ENCODE measurements around the gene GSDMA.
"Not testable (repeated sequence)": the region's sequence is repeated elsewhere in the genome, so short reads cannot be mapped to it uniquely, and the experiment has no call there.

The GSDMA gene

DNA sequence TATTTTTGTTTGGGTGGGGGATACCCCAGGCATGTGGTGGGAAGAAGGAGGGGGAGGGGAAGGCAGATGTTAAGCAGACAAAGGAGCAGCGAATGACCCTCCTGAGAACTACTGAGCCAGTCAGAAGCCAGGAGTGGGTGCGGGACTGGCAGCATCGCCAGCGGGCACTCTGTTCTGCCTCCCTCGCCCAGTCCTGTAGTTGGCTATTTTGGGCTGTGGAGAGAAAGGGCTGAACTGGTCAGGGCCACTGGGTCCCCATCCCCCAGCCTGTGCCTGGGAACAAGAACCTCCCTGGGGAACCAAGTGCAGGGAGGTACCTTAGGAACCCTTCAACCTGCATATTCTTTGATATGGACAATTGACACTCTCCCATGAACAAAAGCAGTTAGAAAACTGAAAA, 28.9 kb upstream of the GSDMA start:
- no peak for DNase-seq

DNA sequence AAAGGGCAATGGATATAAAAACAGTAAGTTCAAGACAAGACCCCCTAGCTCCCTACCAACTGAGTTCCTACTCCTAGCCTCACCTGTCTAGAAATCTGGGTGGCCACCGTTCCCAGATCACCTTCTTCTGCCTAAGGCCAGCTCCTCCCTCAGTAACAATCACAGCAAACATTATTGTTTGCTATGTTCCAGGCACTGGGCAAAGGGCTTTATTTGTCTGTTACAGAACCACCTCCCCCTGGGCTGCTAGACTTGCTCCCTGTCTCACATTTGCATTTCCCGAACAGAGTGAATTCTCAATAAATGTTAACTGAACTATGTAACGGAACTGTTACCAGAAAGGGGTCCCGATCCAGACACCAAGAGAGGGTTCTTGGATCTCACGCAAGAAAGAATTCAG, 28.5 kb upstream of the GSDMA start:
- DNase-seq = no peak

GRCh38 chr17:39935909-39936308, 26.9 kb upstream of the GSDMA start:
- DNase-seq = no peak

DNA sequence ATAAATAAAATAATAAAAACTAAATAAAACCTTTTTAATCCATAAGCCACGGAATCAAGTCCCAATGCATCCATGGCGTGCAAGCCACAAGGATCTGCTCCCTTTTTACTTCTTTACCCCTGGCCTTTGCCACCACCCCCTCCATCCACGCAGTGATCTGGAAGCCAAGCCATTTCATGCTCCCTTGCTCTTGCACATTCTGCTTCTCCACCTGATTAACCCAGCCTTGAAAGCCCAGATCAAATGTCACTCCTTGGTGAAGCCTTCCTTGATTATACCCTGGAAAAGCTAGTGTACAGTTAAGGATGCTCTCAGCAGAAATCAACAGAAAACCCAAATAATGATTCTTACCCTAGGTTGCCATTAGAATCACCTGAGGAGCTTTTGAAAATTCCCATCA, 25.4 kb upstream of the GSDMA start:
- DNase-seq = no peak

GRCh38 chr17:39938140-39938869, 24.5 kb upstream of the GSDMA start:
- no peak for DNase-seq

GRCh38 chr17:39939106-39939505, 23.7 kb upstream of the GSDMA start:
- no peak for DNase-seq

DNA sequence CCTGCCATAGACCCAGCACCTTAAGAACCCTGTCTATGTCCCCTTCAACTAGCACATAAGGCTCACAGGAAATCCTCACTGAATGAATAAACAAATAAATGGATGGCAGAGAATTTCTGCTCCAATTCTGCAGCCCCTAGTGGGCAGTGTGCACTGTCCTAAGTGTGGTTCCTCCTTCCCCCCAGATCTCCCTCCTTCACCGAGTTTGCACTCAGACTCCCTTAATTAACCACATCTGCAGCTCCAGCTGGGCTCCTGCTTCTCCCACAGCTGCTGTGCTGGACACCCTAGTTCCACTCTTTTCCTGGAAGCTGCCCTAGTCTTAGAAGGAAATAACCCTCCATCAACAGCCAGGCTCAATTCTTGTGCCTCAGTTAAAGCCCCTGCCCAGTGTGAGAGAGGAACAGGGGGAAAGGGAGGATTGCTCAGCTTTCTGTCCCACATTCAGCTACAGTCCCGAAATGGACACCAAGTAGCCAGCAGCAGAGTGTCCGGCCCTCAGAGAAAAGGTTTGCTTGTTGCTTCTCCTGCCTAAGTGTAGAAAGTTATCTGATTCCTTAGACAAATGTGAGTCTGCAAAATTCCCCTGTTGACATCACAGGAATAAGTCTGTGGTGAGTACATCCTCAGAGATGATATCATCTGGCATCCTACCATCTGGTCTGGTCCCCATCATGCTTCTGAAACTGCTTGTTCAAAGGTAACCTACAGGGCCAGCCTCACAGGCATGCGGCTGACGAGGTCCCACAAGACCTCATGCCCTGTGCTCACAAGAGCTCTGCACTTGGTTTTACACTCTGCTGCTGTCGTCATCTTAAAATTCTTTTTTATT, 23.0 kb upstream of the GSDMA start:
- no peak for DNase-seq

DNA sequence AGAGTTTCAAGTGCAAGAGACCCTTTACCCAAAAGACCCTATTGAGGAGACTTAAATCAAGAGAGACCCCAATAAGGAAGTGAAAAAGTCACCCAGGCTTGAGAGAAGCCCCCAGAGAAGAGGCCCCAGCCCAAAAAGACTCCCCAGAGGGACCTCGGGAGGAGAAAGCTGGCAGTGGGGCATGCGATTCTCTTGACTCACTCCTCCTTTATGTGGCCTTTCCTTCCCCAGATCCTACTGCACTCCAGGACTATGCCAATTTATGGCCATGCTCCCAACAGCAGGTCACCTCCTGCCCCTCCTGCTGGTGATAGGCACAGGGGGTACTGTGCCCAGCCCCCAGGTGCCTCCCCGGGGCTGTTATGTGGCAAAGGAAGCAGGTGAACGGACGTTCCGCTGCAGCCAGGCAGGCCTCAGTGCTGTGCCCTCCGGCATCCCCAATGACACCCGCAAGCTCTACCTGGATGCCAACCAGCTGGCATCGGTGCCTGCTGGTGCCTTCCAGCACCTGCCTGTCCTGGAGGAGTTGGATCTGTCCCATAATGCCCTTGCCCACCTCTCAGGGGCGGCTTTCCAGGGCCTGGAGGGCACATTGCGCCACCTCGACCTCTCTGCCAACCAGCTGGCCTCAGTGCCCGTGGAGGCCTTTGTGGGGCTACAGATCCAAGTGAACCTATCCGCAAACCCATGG, 19.0 kb upstream of the GSDMA start:
- no peak for DNase-seq

DNA sequence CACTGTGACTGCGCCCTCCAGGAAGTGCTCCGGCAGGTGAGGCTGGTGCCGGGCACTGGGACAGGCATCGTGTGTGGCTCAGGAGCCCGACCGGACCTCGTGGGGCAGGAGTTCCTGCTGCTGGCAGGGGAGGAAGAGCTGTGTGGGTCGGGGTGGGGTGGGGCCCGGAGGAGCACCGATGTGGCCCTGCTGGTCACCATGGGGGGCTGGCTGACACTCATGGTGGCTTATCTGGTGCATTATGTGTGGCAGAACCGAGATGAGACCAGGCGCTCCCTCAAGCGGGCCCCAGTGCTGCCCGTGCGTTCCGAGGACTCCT, 18.5 kb upstream of the GSDMA start:
- DNase-seq = no peak

GRCh38 chr17:39946551-39947330, 16.1 kb upstream of the GSDMA start:
- no peak for DNase-seq

DNA sequence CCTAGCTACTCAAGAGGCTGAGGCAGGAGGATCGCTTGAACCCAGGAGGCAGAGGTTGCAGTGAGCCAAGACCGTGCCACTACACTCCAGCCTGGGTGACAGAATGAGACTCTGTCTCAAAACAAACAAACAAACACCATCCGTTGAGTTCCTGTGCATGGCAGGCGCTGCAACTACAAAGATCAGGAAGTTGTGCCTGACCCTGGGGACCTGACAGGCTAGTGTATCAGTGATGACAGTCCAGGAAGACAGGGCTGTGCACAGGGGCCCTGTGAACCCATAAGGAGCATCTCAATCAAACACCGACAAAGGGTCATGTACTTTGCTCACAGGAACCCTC, 14.3 kb upstream of the GSDMA start:
- DNase-seq = not testable (repeated sequence)

DNA sequence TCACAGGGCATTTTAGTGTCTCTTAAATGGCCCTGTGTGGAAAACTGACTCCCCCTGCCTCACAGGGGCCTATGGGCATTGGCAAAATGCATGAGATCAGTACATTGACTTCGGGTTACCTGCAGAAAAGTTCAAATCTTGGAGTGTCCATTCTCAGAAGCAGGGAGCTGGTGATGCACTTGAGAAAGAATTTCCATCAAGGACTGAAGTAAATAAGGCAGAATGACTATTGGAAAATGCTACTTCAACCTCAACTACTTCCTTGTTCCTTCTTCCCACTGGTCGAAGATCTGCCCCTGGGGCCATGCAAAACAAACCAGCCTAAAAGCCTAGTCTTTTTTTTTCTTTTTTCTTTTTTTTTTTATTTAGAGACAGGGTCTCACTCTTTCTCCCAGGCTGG, 13.8 kb upstream of the GSDMA start:
- no peak for DNase-seq

- DNase-seq = no peak
Observed at GRCh38 chr17:39950871-39951348, 11.9 kb upstream of the GSDMA start.

DNA sequence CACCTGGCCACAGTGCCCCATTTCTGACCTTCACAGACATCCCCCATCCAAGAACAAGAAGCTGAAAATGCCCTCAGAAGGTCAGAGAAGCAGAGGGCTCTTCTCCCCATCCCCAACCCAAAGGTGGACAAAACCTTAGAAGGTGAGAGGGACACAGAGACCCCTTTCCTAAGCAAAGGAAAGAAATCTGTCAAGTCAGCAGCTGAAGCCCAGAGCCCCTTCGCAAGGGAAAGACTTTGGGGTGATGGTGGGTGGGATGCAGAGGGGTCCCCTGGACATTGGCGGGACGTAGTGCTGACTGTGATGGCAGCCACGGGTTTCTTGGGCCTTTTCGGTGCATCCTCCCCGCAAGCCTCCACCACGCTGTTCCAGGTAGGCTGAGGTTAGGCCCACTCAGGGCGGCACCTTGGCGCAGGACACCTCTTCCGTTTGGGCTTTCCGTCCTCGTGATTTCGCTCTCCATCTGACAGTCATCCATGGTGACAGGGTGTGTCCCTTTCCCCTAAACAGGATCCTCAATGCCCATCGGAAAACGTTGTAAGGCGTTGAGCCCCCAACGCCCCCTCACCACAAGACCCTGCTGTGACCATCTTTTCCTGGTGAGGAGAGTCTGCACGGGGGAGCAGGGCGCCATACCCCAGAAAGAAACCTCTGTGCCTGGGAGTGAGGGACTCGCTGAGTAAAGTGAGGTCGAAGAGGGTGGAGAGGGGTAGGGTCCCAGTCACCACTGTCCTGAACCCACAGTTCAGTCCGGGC, 10.7 kb upstream of the GSDMA start:
- no peak for DNase-seq

DNA sequence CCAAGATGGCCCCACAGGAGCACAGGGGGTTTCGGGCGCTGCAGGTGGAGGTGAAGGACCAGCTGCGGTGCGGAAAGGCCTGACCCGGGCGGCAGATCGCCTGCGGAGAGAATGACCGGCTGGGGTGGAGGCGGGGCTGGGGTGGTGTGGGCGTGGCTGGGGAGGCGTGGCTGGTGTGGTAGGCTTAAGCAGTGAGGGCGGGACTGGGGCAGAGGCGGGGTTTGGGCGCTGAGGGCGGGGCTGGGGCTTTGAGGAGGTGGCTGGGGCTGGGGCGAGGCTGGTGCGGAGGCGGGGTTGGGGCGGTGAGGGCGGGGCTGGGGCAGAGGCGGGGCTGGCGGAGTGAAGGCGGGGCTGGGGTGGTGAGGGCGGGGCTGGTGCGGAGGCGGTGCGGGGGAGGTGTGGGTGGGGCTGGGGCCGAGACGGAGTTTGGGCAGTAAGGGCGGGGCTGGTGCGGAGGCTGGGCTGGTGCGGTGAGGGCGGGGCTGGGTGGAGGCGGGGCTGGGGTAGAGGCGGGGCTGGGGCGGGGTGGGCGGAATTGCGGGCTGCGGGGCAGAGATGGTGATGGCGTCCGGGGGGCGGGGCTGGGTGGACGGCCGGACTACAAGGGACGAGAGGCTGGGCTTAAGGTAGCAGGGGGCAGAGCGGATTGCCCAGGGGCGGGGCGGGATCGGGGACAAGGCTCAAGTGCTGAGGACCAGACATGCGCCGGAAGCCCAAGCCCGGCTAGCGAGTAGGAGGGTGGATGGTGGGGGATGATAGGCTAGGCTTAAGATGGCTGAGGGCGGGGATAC, 9.9 kb upstream of the GSDMA start:
- peak; percentile 72 for DNase-seq

GRCh38 chr17:39953471-39953888, 9.3 kb upstream of the GSDMA start:
- no peak for DNase-seq

DNA sequence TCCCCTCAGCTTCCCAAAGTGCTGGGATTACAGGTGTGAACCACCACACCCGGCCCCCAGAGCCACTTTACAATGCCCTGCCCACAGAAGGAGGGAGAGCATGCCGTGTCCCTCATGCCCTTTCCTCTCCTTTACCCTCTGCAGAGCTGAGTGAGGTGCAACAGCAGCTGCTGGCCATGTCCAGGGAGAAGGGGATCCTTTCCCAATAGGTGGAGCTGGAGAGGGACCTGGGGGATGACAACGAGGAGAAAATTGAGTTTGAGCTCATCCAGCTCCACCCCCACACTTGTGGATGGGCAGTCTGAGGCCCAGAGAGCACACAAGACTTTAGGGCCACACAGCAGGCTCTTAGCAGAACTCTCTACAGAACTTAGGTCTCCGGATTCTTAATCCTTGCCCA, 7.9 kb upstream of the GSDMA start:
- DNase-seq = no peak

GRCh38 chr17:39955726-39956225, 7.0 kb upstream of the GSDMA start:
- DNase-seq = no peak

DNA sequence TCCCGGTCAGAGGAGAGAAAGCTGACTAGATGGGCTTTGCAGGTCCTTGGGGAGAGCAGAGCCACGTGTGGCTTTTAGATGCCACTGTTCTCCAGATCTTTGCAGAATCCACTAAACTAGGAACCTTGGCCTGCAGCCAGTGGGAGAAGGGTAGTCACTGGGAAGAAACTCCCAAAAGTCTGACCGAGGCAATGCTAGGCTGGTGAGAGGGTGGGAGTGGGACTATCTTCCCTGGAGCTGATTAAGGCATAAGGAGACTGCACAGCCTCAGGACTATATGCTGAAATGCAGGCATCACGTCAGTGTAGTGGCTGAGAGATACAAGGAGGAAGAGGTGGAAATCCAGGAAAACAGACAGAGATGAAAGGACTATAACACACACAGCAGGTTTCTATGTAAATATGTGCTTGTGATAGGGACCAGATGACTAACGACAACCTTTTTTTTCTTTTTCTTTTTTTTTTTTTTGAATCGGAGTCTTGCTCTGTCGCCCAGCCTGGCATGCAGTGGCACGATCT, 2.2 kb upstream of the GSDMA start:
- no peak for DNase-seq

DNA sequence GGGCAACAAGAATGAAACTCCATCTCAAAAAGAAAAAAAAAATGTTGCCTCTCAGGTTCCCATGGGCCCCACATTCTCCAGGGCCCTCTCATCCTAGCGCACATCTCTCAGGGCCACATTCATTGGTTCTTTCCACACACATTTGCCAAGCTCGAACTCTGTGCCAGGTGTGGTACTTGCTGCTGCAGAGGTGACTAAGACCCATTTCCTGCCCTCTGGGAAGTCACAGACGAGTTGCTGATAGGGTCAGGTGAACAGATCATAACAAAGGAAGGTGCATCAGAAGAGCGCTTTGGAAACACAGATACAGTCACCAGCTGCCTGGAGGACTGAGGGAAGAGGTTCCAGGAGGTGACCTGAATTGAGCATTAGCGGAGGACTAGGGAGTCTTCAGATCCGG, 1.0 kb downstream of the GSDMA start:
- no peak for DNase-seq

Measured in NCI-H1048 (cell line).